Esophagus (tissue), 2 donors: ENCODE measurements around the gene HAO2. TPM values are rescaled to one million over a fixed set of nuclear protein-coding genes. Genes with fewer than 3 reads are reported as not detected.

Experiments used
- H3K27ac ChIP-seq, 2 donors: one replicate each; pipeline ENCODE4 v1.5.1; 2013; ENCODE audit warnings: low read depth in 2 of 2, mild to moderate bottlenecking in 2 of 2, inconsistent platforms in 1 of 2, low read length in 1 of 2, moderate library complexity in 1 of 2
- H3K27me3 ChIP-seq, 2 donors: one replicate each; pipeline ENCODE4 v1.6.1; 2013; ENCODE audit warnings: low read length in 2 of 2, control low read depth in 1 of 2, mild to moderate bottlenecking in 1 of 2; ENCODE audit not compliant: insufficient read depth in 2 of 2, control insufficient read depth in 1 of 2
- H3K36me3 ChIP-seq, 2 donors: one replicate each; pipeline ENCODE4 v1.6.1; 2013; ENCODE audit warnings: low read length in 1 of 2; ENCODE audit not compliant: control insufficient read depth in 2 of 2, insufficient read depth in 2 of 2
- H3K4me1 ChIP-seq, 2 donors: one replicate each; pipeline ENCODE4 v1.6.1; 2013; ENCODE audit warnings: low read length in 1 of 2; ENCODE audit not compliant: control insufficient read depth in 2 of 2, insufficient read depth in 2 of 2
- H3K4me3 ChIP-seq, 2 donors: one replicate each; pipeline ENCODE4 v1.5.1; 2013; ENCODE audit warnings: low read length in 2 of 2, mild to moderate bottlenecking in 2 of 2, low read depth in 1 of 2, moderate library complexity in 1 of 2
- H3K9me3 ChIP-seq, 2 donors: one replicate each; pipeline ENCODE4 v1.6.1; 2013; ENCODE audit warnings: mild to moderate bottlenecking in 2 of 2, low read depth in 1 of 2, low read length in 1 of 2, moderate library complexity in 1 of 2; ENCODE audit not compliant: control insufficient read depth in 2 of 2, insufficient read depth in 1 of 2
- WGBS, 2 donors: extraction: QIAGEN DNeasy Blood & Tissue Kit; methylation state at CpG; one replicate each; pipeline ENCODE4 v1.1.7; 2013; 5-methylcytosine and 5-hydroxymethylcytosine counted together
- polyA plus RNA-seq, 2 donors: library from polyadenylated mRNA; stranded (reverse); fragments of 200-250 nt; gene quantifications; one replicate each; pipeline ENCODE4 v1.2.3, GENCODE V29; 2013
- donor health status: healthy with polysubstance abuse.
- donor health status: Bipolar disorder and iron deficiency.

The HAO2 gene
- not detected for polyA plus RNA-seq

- Histone ChIP-seq H3K4me3 (no peak within 1 kb of the TSS), H3K27me3 (no peaks in the 10 kb centered on the region), H3K9me3 (no peaks in the 10 kb centered on the region), H3K4me1 (no peaks in the 10 kb centered on the region), H3K36me3 (no peaks in the 10 kb centered on the region), H3K27ac (no peak within 1 kb of the TSS)
- 83% methylated on average over 2 of the region's 2 CpGs for WGBS, 2 donors
These were observed at the start of gene HAO2 for GRCh38 chr1:119368554-119368953. HAO2 (plus strand) TSS chr1:119368785; CDS start chr1:119381086, 12,301 bp downstream.

GRCh38 chr1:119320100-119320499 lies 48.5 kb upstream of the HAO2 start:
- Histone ChIP-seq H3K4me1 (peaks cover 0 to 2% of the 10 kb centered on the region in 2 donors), H3K27ac (no peak overlapping the region), H3K4me3 (no peak overlapping the region), H3K27me3 (no peaks in the 10 kb centered on the region), H3K9me3 (no peaks in the 10 kb centered on the region), H3K36me3 (no peaks in the 10 kb centered on the region)

GRCh38 chr1:119321666-119322419 lies 46.7 kb upstream of the HAO2 start:
- Histone ChIP-seq H3K9me3 (no peaks in the 10 kb centered on the region), H3K4me3 (no peak overlapping the region), H3K4me1 (peaks cover under 1 to 2% of the 10 kb centered on the region in 2 donors), H3K27me3 (no peaks in the 10 kb centered on the region), H3K27ac (no peak overlapping the region), H3K36me3 (no peaks in the 10 kb centered on the region)
- WGBS, 2 donors: 68 to 70% methylated on average over 5 of the region's 5 CpGs

- no peak overlapping the region for H3K4me3 ChIP-seq
- H3K9me3 ChIP-seq: no peaks in the 10 kb centered on the region
- H3K36me3 ChIP-seq: no peaks in the 10 kb centered on the region
- no peak overlapping the region for H3K27ac ChIP-seq
- 88 to 89% methylated on average over 5 of the region's 5 CpGs for WGBS, 2 donors
- no peaks in the 10 kb centered on the region for H3K27me3 ChIP-seq
- peaks cover 2 to 5% of the 10 kb centered on the region in 2 donors for H3K4me1 ChIP-seq
These were observed 45.2 kb upstream of the HAO2 start for GRCh38 chr1:119323216-119323982.

GRCh38 chr1:119324198-119324597 lies 44.4 kb upstream of the HAO2 start:
- Histone ChIP-seq H3K4me3 (no peak overlapping the region), H3K4me1 (peaks cover 2 to 5% of the 10 kb centered on the region in 2 donors), H3K9me3 (no peaks in the 10 kb centered on the region), H3K27ac (no peak overlapping the region), H3K36me3 (no peaks in the 10 kb centered on the region), H3K27me3 (no peaks in the 10 kb centered on the region)
- WGBS, 2 donors: 83% methylated on average over 1 of the region's 1 CpG

- Histone ChIP-seq H3K36me3 (no peaks in the 10 kb centered on the region), H3K9me3 (no peaks in the 10 kb centered on the region), H3K27ac (no peak overlapping the region), H3K4me3 (no peak overlapping the region), H3K4me1 (peaks cover 2 to 5% of the 10 kb centered on the region in 2 donors), H3K27me3 (no peaks in the 10 kb centered on the region)
- WGBS, 2 donors: 94% methylated on average over 7 of the region's 7 CpGs
These were observed 42.3 kb upstream of the HAO2 start for GRCh38 chr1:119326251-119326650.

- Histone ChIP-seq H3K27me3 (no peaks in the 10 kb centered on the region), H3K36me3 (no peaks in the 10 kb centered on the region), H3K4me1 (peaks cover 0 to 6% of the 10 kb centered on the region in 2 donors), H3K27ac (no peak overlapping the region), H3K9me3 (no peaks in the 10 kb centered on the region), H3K4me3 (peak overlapping the region in 1 of 2 donors; percentile 40)
- WGBS, 2 donors: 4 to 5% methylated on average over 18 of the region's 18 CpGs
These were observed 41.5 kb upstream of the HAO2 start for GRCh38 chr1:119327094-119327449.

- Histone ChIP-seq H3K27me3 (no peaks in the 10 kb centered on the region), H3K27ac (no peak overlapping the region), H3K4me3 (peak overlapping the region in 1 of 2 donors; percentile 40), H3K36me3 (no peaks in the 10 kb centered on the region), H3K9me3 (no peaks in the 10 kb centered on the region), H3K4me1 (peaks cover 0 to 7% of the 10 kb centered on the region in 2 donors)
- WGBS, 2 donors: 10 to 11% methylated on average over 34 of the region's 34 CpGs
These were observed 41.0 kb upstream of the HAO2 start for GRCh38 chr1:119327450-119328155.

GRCh38 chr1:119329541-119330461 lies 38.8 kb upstream of the HAO2 start:
- Histone ChIP-seq H3K36me3 (no peaks in the 10 kb centered on the region), H3K27me3 (no peaks in the 10 kb centered on the region), H3K9me3 (no peaks in the 10 kb centered on the region), H3K4me1 (peaks cover 0 to 7% of the 10 kb centered on the region in 2 donors), H3K27ac (no peak overlapping the region), H3K4me3 (no peak overlapping the region)
- 71 to 73% methylated on average over 8 of the region's 8 CpGs for WGBS, 2 donors
